HCT116 (cell line): ENCODE data around the gene RCAN3. TPM values are rescaled to one million over a fixed set of nuclear protein-coding genes. Genes with fewer than 3 reads are reported as not detected.

ENCODE experiments used
- ATAC-seq: fragments of 200-7000 bp; cut with Tn5 transposase; 2 replicates; pipeline ENCODE4 v1.9.1; 2020; ENCODE audit warnings: mild to moderate bottlenecking, moderate library complexity
- BruUV-seq: library from RNA; stranded (reverse); fragments of 400-500 nt; replicated peaks from 2 replicates; lab custom pipeline; 2021; lab: Mats Ljungman, UMichigan
- CTCF ChIA-PET: fragments of 300-600 bp; sonication (Branson Sonifier 250); formaldehyde crosslinking; loops from one replicate; lab custom pipeline; 2021; ENCODE audit warnings: antibody characterized with exemption; lab: Charles Lee
- POLR2A ChIA-PET: fragments of 300-600, 350-600 bp; sonication (Branson Sonifier 250); formaldehyde crosslinking; loops from one replicate; lab custom pipeline; 2021; ENCODE audit warnings: antibody characterized with exemption; lab: Charles Lee
- RAD21 ChIA-PET, 2 experiments: fragments of 300-600 bp; sonication (Branson Sonifier 250); formaldehyde crosslinking; loops; one replicate each; lab custom pipeline; 2023; ENCODE audit warnings: low total read pairs in 2 of 2; ENCODE audit not compliant: uncharacterized antibody in 2 of 2, unreplicated experiment in 2 of 2, low non-redundant PET in 1 of 2; lab: Charles Lee
- DNase-seq: peaks from one replicate; pipeline ENCODE4 v3.0.0-alpha.2; 2010; ENCODE audit warnings: low read depth, low spot score
- H2AFZ ChIP-seq: fragments of 200-600 bp; shearing (Covaris generic), sonication (generic); 2 replicates; pipeline ENCODE4 v1.6.1; 2017; ENCODE audit warnings: low read depth, mixed run types, mixed read lengths, antibody characterized with exemption, low read length; ENCODE audit not compliant: poor library complexity, severe bottlenecking
- H3K27ac ChIP-seq: 2 replicates; pipeline ENCODE4 v1.5.1; 2012; ENCODE audit warnings: low read depth, low read length
- H3K27me3 ChIP-seq: fragments of 200-600 bp; sonication (generic); 2 replicates; pipeline ENCODE4 v1.6.1; 2016; ENCODE audit warnings: mixed run types, low read length, mixed read lengths; ENCODE audit not compliant: insufficient read depth
- H3K36me3 ChIP-seq, 2 experiments: fragments of 200-500 bp in 1 of 2; fragments of 200-600 bp in 1 of 2; sonication (Bioruptor generic) in 1 of 2; sonication (generic) in 1 of 2; 2 replicates each; pipeline versions ENCODE4 v1.5.1 to v1.6.1; 2014 to 2016; ENCODE audit warnings: low read length in 2 of 2, inconsistent platforms in 1 of 2, mixed read lengths in 1 of 2, mixed run types in 1 of 2; ENCODE audit not compliant: insufficient read depth in 2 of 2, control insufficient read depth in 1 of 2
- H3K4me1 ChIP-seq, 2 experiments: fragments of 200-600 bp in 1 of 2; sonication (generic) in 1 of 2; 2 replicates each; pipeline versions ENCODE4 v1.5.1 to v1.6.1; 2012 to 2017; ENCODE audit warnings: low read length in 2 of 2, inconsistent platforms in 1 of 2, mild to moderate bottlenecking in 1 of 2, mixed read lengths in 1 of 2, mixed run types in 1 of 2, moderate library complexity in 1 of 2; ENCODE audit not compliant: insufficient read depth in 2 of 2, control insufficient read depth in 1 of 2
- H3K4me2 ChIP-seq: fragments of 200-600 bp; sonication (generic); 2 replicates; pipeline ENCODE4 v1.6.1; 2017; ENCODE audit warnings: mixed run types, low read length, mixed read lengths
- H3K4me3 ChIP-seq, 2 experiments: fragments of 200-600 bp in 1 of 2; sonication (generic) in 1 of 2; replicated peaks in 1 of 2; 2 replicates each; pipeline ENCODE4 v1.5.1; 2011 to 2016; ENCODE audit warnings: low read length in 2 of 2, control low read depth in 1 of 2, low read depth in 1 of 2, mild to moderate bottlenecking in 1 of 2, mixed read lengths in 1 of 2, mixed run types in 1 of 2
- H3K79me2 ChIP-seq: fragments of 200-600 bp; sonication (generic); 2 replicates; pipeline ENCODE4 v1.6.1; 2017; ENCODE audit warnings: mild to moderate bottlenecking, mixed run types, low read length, moderate library complexity, mixed read lengths; ENCODE audit not compliant: insufficient read depth
- H3K9ac ChIP-seq: fragments of 200-600 bp; sonication (generic); 2 replicates; pipeline ENCODE4 v1.6.1; 2016; ENCODE audit warnings: low read length, mixed read lengths
- H3K9me2 ChIP-seq: fragments of 200-600 bp; sonication (generic), shearing (Covaris generic); 2 replicates; pipeline ENCODE4 v1.6.1; 2017; ENCODE audit warnings: mixed run types, mild to moderate bottlenecking, moderate library complexity; ENCODE audit not compliant: insufficient read depth
- H3K9me3 ChIP-seq, 2 experiments: fragments of 200-500 bp in 1 of 2; fragments of 200-600 bp in 1 of 2; sonication (Bioruptor generic) in 1 of 2; sonication (generic) in 1 of 2; 2 replicates each; pipeline ENCODE4 v1.6.1; 2014 to 2017; ENCODE audit warnings: low read length in 2 of 2, mixed read lengths in 2 of 2, inconsistent platforms in 1 of 2, low read depth in 1 of 2, mild to moderate bottlenecking in 1 of 2, mixed run types in 1 of 2, moderate library complexity in 1 of 2; ENCODE audit not compliant: control insufficient read depth in 1 of 2, insufficient read depth in 1 of 2
- H4K20me1 ChIP-seq: fragments of 200-600 bp; sonication (generic), shearing (Covaris generic); 2 replicates; pipeline ENCODE4 v1.6.1; 2017; ENCODE audit warnings: mixed run types, mild to moderate bottlenecking, moderate library complexity; ENCODE audit not compliant: insufficient read depth
- ATF3 ChIP-seq: IDR thresholded peaks from 2 replicates; pipeline ENCODE4 v1.6.1; 2012
- CEBPB ChIP-seq: IDR thresholded peaks from 2 replicates; pipeline ENCODE4 v1.6.1; 2012; ENCODE audit warnings: low read depth
- EZH2phosphoT487 ChIP-seq: fragments of 200-600 bp; IDR thresholded peaks from 2 replicates; pipeline ENCODE4 v1.6.1; 2018; ENCODE audit warnings: antibody characterized with exemption, borderline replicate concordance
- MAX ChIP-seq: IDR thresholded peaks from 2 replicates; pipeline ENCODE4 v1.6.1; 2012
- REST ChIP-seq: IDR thresholded peaks from 2 replicates; pipeline ENCODE4 v1.6.1; 2012; ENCODE audit warnings: low read depth
- SP1 ChIP-seq: IDR thresholded peaks from 2 replicates; pipeline ENCODE4 v1.6.1; 2012; ENCODE audit warnings: low read depth
- TCF7L2 ChIP-seq: IDR thresholded peaks from 2 replicates; pipeline ENCODE4 v1.7.0; 2011; ENCODE audit warnings: borderline replicate concordance, inconsistent platforms; ENCODE audit not compliant: insufficient read depth, insufficient read length; ENCODE audit errors: extremely low read depth
- intact Hi-C: fragments of 100-400 bp; cut with micrococcal nuclease; formaldehyde crosslinking; loops from 2 replicates; pipeline ENCODE4 v1.10.0; 2022
- total RNA-seq: library from RNA; stranded (reverse); gene quantifications from one replicate; pipeline ENCODE4 v1.2.1, GENCODE V29; 2021; ENCODE audit not compliant: unreplicated experiment

RCAN3 gene
- total RNA-seq, 1 experiment from 2014 or later: 13.3 TPM

- H3K27ac ChIP-seq: no peak overlapping the region
- no peak for DNase-seq
- no peak for ATAC-seq
- no peaks in the 10 kb centered on the region for H3K9me2 ChIP-seq
- H3K36me3 ChIP-seq: no peaks in the 10 kb centered on the region
- ChIA-PET POLR2A (no interaction called here), CTCF (interaction anchor here (1.5 kb wide), 1 partner anchor 9 kb away, joined by 10 read pairs; no protein-coding TSS in a partner anchor), RAD21 (no interaction called here)
- no peak overlapping the region for H2AFZ ChIP-seq
- H3K4me1 ChIP-seq: no peaks in the 10 kb centered on the region
- no peak overlapping the region for H3K9ac ChIP-seq
- H4K20me1 ChIP-seq: no peaks in the 10 kb centered on the region
- no peaks in the 10 kb centered on the region for H3K79me2 ChIP-seq
- no TSS peak for BruUV-seq
- no peaks in the 10 kb centered on the region for H3K9me3 ChIP-seq
- no peak overlapping the region for H3K4me2 ChIP-seq
- TF ChIP-seq CEBPB (no peak), EZH2phosphoT487 (no peak), TCF7L2 (no peak), MAX (no peak), ATF3 (no peak), SP1 (no peak), REST (no peak)
- intact Hi-C loops: no loop called here
- no peak overlapping the region for H3K4me3 ChIP-seq
- H3K27me3 ChIP-seq: no peaks in the 10 kb centered on the region
Measured at GRCh38 chr1:24578846-24579245, 76.2 kb downstream of the RCAN3 start.
